Measurements from ENCODE around the gene TXNRD1.

The TXNRD1 gene

DNA sequence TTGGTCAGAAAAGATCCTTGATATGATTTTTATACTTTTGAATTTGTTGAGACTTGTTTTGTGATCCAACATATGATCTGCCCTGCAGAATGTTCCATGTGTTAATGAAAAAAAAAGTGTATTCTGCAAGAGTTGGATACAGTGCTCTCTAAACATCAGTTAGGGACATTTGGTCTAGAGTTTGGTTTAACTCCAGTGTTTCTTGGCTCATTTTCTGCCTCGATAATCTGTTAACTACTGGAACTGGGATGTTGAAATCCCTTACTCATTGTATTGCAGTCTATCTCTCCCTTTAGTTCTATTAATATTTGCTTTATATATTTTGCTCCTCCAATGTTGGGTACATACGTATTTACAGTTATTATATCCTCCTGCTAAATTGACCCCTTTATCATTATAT is 18.3 kb upstream of the TXNRD1 start:
- TF ChIP-seq POLR2AphosphoS5 (IDR thresholded peaks at IDR 0.05; ENCODE audit: low read depth, low read length) (no peak), FOXP2 (optimal IDR thresholded peaks at IDR 0.05; ENCODE audit: borderline replicate concordance, extremely low read depth, extremely low read length, insufficient read depth) (no peak), TAF1 (IDR thresholded peaks at IDR 0.05; ENCODE audit: borderline replicate concordance, insufficient read depth, low read length) (no peak), SIN3A (IDR thresholded peaks at IDR 0.05; ENCODE audit: borderline replicate concordance, insufficient read depth, low read length) (no peak)
- TF ChIP-seq, protein P1, sequence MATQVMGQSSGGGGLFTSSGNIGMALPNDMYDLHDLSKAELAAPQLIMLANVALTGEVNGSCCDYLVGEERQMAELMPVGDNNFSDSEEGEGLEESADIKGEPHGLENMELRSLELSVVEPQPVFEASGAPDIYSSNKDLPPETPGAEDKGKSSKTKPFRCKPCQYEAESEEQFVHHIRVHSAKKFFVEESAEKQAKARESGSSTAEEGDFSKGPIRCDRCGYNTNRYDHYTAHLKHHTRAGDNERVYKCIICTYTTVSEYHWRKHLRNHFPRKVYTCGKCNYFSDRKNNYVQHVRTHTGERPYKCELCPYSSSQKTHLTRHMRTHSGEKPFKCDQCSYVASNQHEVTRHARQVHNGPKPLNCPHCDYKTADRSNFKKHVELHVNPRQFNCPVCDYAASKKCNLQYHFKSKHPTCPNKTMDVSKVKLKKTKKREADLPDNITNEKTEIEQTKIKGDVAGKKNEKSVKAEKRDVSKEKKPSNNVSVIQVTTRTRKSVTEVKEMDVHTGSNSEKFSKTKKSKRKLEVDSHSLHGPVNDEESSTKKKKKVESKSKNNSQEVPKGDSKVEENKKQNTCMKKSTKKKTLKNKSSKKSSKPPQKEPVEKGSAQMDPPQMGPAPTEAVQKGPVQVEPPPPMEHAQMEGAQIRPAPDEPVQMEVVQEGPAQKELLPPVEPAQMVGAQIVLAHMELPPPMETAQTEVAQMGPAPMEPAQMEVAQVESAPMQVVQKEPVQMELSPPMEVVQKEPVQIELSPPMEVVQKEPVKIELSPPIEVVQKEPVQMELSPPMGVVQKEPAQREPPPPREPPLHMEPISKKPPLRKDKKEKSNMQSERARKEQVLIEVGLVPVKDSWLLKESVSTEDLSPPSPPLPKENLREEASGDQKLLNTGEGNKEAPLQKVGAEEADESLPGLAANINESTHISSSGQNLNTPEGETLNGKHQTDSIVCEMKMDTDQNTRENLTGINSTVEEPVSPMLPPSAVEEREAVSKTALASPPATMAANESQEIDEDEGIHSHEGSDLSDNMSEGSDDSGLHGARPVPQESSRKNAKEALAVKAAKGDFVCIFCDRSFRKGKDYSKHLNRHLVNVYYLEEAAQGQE (IDR thresholded peaks at IDR 0.05; ENCODE audit: insufficient read depth in 1 of 2, low read depth in 2 of 2, low read length in 2 of 2), result no peak

DNA sequence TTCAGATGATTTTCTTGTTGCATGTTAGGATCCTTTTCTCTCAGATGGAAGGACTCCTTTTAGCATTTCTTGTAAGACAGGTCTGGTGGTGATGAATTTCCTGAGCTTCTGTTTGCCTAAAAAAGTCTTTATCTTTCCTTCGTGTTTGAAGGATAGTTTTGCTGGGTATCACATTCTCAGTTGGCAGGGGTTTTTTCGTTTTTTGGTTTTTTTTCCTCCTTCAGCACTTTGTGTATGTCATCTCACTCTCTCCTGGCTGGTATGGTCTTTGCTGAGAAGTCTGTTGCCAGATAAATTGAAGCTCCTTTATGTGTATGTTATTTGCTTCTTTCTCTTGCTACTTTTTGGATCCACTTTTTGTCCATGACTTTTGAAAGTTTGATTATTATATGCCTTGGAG is 15.6 kb upstream of the TXNRD1 start:
- TF ChIP-seq TAF1 (IDR thresholded peaks at IDR 0.05; ENCODE audit: borderline replicate concordance, insufficient read depth, low read length) (no peak), FOXP2 (optimal IDR thresholded peaks at IDR 0.05; ENCODE audit: borderline replicate concordance, extremely low read depth, extremely low read length, insufficient read depth) (no peak), POLR2AphosphoS5 (IDR thresholded peaks at IDR 0.05; ENCODE audit: low read depth, low read length) (no peak), SIN3A (IDR thresholded peaks at IDR 0.05; ENCODE audit: borderline replicate concordance, insufficient read depth, low read length) (no peak)
- TF ChIP-seq, protein P1 (IDR thresholded peaks at IDR 0.05; ENCODE audit: insufficient read depth in 1 of 2, low read depth in 2 of 2, low read length in 2 of 2), result no peak

DNA sequence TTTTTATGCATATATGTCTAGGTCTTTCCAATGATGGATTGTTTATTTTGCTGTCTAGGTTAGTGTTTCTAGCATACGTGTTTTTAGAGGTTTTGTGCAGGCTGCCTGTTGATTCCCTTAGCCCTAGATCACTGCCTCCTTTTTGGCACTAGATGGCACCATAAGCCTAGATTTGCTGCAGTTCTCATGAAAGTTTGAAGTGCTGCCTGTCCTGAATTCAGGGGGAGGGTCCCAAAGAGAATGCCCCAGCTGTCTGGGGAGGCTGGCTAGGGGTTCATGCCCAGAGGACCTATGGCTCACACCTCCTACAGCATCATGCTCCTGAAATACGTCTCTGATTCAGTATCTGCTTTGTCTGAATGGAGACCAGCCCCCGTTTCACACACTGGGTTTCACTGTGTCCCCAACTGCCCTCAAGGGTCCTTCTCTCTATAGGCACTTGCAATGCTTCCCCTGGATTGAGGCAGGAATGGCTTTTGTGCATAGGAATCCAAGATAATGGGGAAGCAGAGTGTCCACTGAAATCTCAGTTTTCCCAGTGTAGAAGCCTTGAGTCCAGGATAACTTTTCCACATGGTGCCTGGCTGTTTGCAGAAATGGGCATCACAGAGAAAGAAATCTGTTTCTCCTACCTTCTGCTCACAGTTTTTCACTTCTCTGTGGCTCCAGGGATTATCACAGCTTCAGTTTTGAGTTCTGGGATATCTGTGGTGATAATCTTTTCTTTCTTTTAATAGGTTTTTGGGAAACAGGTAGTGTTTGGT is 14.2 kb upstream of the TXNRD1 start:
- TF ChIP-seq POLR2AphosphoS5 (IDR thresholded peaks at IDR 0.05; ENCODE audit: low read depth, low read length) (no peak), SIN3A (IDR thresholded peaks at IDR 0.05; ENCODE audit: borderline replicate concordance, insufficient read depth, low read length) (no peak), TAF1 (IDR thresholded peaks at IDR 0.05; ENCODE audit: borderline replicate concordance, insufficient read depth, low read length) (no peak), FOXP2 (optimal IDR thresholded peaks at IDR 0.05; ENCODE audit: borderline replicate concordance, extremely low read depth, extremely low read length, insufficient read depth) (no peak)
- TF ChIP-seq, protein P1 (IDR thresholded peaks at IDR 0.05; ENCODE audit: insufficient read depth in 1 of 2, low read depth in 2 of 2, low read length in 2 of 2), result no peak

DNA sequence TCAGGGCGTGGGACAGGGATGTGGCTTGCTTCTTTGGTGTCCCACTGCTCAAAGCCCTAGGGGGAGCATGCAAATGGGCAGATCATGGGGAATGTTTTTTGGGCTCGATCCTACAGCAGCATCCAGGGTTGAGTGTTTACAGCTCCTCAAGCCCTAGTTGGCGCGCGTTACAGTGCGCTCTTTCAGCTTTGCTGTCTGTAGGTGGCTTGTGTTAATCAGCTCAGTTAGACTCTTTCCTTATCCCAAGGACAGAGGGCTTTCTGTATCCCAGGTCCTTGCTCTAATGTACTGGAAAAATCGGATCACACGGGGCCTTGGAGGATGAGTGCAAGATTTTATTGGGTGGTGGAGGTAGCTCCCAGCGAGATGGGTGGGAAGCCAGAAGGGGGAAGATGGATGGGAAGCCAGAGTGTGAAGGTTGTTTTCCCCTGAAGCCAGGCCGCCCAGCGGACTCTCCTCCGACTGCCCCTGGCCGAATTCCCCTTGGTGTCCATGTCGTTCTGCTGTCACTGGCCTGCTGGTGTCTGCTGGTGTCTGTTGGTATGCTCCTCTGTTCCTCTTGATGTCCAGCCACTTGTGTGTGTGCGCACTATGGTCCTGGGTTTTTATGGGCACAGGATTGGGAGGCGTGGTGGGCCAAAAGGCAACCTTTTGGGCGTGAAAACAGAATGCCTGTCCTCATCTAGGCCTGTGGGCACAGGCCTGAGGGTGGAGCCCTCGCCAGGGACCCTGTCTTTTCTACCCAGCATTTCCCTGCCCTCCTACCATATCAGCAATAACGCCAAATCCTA is 10.7 kb upstream of the TXNRD1 start:
- TF ChIP-seq POLR2AphosphoS5 (IDR thresholded peaks at IDR 0.05; ENCODE audit: low read depth, low read length) (no peak), FOXP2 (optimal IDR thresholded peaks at IDR 0.05; ENCODE audit: borderline replicate concordance, extremely low read depth, extremely low read length, insufficient read depth) (no peak), SIN3A (IDR thresholded peaks at IDR 0.05; ENCODE audit: borderline replicate concordance, insufficient read depth, low read length) (no peak)

DNA sequence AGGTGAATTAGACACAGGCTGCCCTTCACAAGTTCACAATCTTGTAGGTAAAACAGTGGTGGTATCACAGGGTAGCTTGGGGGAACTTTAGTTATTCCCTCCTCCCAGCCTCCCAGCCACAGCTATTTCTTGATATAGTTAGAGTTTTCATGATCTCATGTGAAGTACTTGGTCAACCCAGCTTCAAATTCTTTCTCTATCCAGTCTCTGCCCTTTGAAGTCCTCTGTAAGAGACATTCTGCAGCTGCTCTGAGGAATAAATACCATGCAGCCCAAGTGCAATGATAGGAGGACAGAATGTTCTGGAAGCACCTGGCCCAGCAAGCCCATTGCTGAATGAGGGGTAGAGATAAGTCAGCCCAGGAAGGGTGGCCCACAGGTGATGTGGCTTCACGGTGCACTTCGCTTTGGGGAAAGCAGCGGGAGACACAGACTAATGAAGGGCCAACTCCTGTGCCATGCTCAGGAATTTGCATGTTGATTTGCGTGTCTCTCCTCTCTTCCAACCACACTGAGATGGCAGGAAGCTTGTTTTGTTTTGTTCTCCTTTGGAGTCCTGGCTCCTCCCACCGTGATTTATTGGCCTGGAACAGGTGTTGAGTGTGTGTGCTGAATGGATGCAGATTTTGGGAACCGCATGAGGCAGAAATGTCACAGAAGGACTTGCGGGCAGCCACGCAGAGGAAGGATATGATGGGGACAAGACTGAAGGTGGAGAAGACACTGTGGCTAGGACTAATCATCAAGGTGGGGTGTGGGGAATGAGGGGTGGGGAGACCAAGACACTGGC is 8.0 kb upstream of the TXNRD1 start:
- TF ChIP-seq FOXP2 (optimal IDR thresholded peaks at IDR 0.05; ENCODE audit: borderline replicate concordance, extremely low read depth, extremely low read length, insufficient read depth) (no peak), POLR2AphosphoS5 (IDR thresholded peaks at IDR 0.05; ENCODE audit: low read depth, low read length) (no peak), SIN3A (IDR thresholded peaks at IDR 0.05; ENCODE audit: borderline replicate concordance, insufficient read depth, low read length) (no peak), TAF1 (IDR thresholded peaks at IDR 0.05; ENCODE audit: borderline replicate concordance, insufficient read depth, low read length) (no peak)
- TF ChIP-seq, protein P1 (IDR thresholded peaks at IDR 0.05; ENCODE audit: insufficient read depth in 1 of 2, low read depth in 2 of 2, low read length in 2 of 2), result no peak

Measured in PFSK-1 (cell line).